IMR-90 (cell line): ENCODE results near the gene CDK5R1.

Experiments
- BHLHE40 ChIP-seq: fragments of 150-350 bp; IDR thresholded peaks from 2 replicates; pipeline ENCODE4 v1.6.1; 2016; ENCODE audit warnings: mild to moderate bottlenecking, low read depth, low read length
- CEBPB ChIP-seq: IDR thresholded peaks from 2 replicates; pipeline ENCODE4 v1.6.1; 2012; ENCODE audit warnings: low read depth, low read length, improper control_type of control experiment
- ELK1 ChIP-seq: fragments of 150-350 bp; IDR thresholded peaks from 2 replicates; pipeline ENCODE4 v1.6.1; 2016; ENCODE audit warnings: low read depth, mild to moderate bottlenecking, low read length, moderate library complexity, borderline replicate concordance
- MAFK ChIP-seq: IDR thresholded peaks from 2 replicates; pipeline ENCODE4 v1.6.1; 2012; ENCODE audit warnings: low read depth, low read length, improper control_type of control experiment
- MAZ ChIP-seq: IDR thresholded peaks from 2 replicates; pipeline ENCODE4 v1.6.1; 2012; ENCODE audit warnings: low read depth, mild to moderate bottlenecking, low read length, improper control_type of control experiment, moderate library complexity, borderline replicate concordance
- MXI1 ChIP-seq: IDR thresholded peaks from 2 replicates; pipeline ENCODE4 v1.6.1; 2012; ENCODE audit warnings: low read depth, mild to moderate bottlenecking, low read length, moderate library complexity, borderline replicate concordance
- POLR2A ChIP-seq: IDR thresholded peaks from 2 replicates; pipeline ENCODE4 v1.6.1; 2012; ENCODE audit warnings: mild to moderate bottlenecking, low read depth, low read length
- RAD21 ChIP-seq: IDR thresholded peaks from 2 replicates; pipeline ENCODE4 v1.6.1; 2012; ENCODE audit warnings: low read length, improper control_type of control experiment
- RCOR1 ChIP-seq: IDR thresholded peaks from 2 replicates; pipeline ENCODE4 v1.6.1; 2012; ENCODE audit warnings: mild to moderate bottlenecking, low read length, improper control_type of control experiment; ENCODE audit not compliant: insufficient replicate concordance
- RFX5 ChIP-seq: IDR thresholded peaks from 2 replicates; pipeline ENCODE4 v1.8.0; 2012; ENCODE audit warnings: low read depth, mild to moderate bottlenecking, low read length, moderate library complexity
- SMC3 ChIP-seq: fragments of 150-350 bp; IDR thresholded peaks from 2 replicates; pipeline ENCODE4 v1.6.1; 2016; ENCODE audit warnings: low read depth, mild to moderate bottlenecking, antibody characterized with exemption, low read length, moderate library complexity
- USF2 ChIP-seq: fragments of 150-350 bp; IDR thresholded peaks from 2 replicates; pipeline ENCODE4 v1.6.1; 2017; ENCODE audit warnings: mild to moderate bottlenecking, antibody characterized with exemption, low read length, low read depth
- TF ChIP-seq, protein P1 (sequence below): conservative IDR thresholded peaks from 2 replicates; pipeline ENCODE4 v1.5.1; 2012; ENCODE audit warnings: mild to moderate bottlenecking, low read depth, low read length, improper control_type of control experiment

- TF ChIP-seq RFX5 (no peak), ELK1 (no peak), MAZ (no peak), POLR2A (no peak), USF2 (no peak), CEBPB (no peak), SMC3 (no peak), MXI1 (no peak), RCOR1 (no peak), BHLHE40 (no peak), RAD21 (no peak), MAFK (no peak)
- TF ChIP-seq, protein P1, sequence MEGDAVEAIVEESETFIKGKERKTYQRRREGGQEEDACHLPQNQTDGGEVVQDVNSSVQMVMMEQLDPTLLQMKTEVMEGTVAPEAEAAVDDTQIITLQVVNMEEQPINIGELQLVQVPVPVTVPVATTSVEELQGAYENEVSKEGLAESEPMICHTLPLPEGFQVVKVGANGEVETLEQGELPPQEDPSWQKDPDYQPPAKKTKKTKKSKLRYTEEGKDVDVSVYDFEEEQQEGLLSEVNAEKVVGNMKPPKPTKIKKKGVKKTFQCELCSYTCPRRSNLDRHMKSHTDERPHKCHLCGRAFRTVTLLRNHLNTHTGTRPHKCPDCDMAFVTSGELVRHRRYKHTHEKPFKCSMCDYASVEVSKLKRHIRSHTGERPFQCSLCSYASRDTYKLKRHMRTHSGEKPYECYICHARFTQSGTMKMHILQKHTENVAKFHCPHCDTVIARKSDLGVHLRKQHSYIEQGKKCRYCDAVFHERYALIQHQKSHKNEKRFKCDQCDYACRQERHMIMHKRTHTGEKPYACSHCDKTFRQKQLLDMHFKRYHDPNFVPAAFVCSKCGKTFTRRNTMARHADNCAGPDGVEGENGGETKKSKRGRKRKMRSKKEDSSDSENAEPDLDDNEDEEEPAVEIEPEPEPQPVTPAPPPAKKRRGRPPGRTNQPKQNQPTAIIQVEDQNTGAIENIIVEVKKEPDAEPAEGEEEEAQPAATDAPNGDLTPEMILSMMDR = no peak
Observed at GRCh38 chr17:32463304-32463703, 23.5 kb upstream of the CDK5R1 start.
